OCI-LY7 (cell line): Measurements from ENCODE around the gene GNG12. TPM values are rescaled to one million over a fixed set of nuclear protein-coding genes. Genes with fewer than 3 reads are reported as not detected.

Source experiments
- BruUV-seq: library from RNA; stranded (reverse); fragments of 400-500 nt; replicated peaks from 2 replicates; lab custom pipeline; 2021; lab: Mats Ljungman, UMichigan
- CTCF ChIA-PET: fragments of 300-600 bp; sonication (Branson Sonifier 250); formaldehyde crosslinking; loops from one replicate; lab custom pipeline; 2022; ENCODE audit warnings: antibody characterized with exemption; ENCODE audit not compliant: unreplicated experiment; lab: Charles Lee
- POLR2A ChIA-PET: fragments of 300-600 bp; sonication (Branson Sonifier 250); formaldehyde crosslinking; loops from one replicate; lab custom pipeline; 2022; ENCODE audit warnings: antibody characterized with exemption; lab: Charles Lee
- DNase-seq: peaks from one replicate; pipeline ENCODE4 v3.0.0-alpha.2; 2015; ENCODE audit warnings: low spot score
- H2AFZ ChIP-seq: fragments of 200-600 bp; sonication (generic), shearing (Covaris generic); 2 replicates; pipeline ENCODE4 v1.6.1; 2014; ENCODE audit warnings: mild to moderate bottlenecking, antibody characterized with exemption, low read length, moderate library complexity
- H3K27ac ChIP-seq: fragments of 200-600 bp; sonication (generic); 2 replicates; pipeline ENCODE4 v1.5.1; 2014; ENCODE audit warnings: mixed run types, low read depth, mild to moderate bottlenecking, moderate library complexity, low read length, inconsistent platforms; ENCODE audit not compliant: poor library complexity, severe bottlenecking
- H3K36me3 ChIP-seq: fragments of 200-600 bp; sonication (generic); 2 replicates; pipeline ENCODE4 v1.6.1; 2014; ENCODE audit warnings: mild to moderate bottlenecking, antibody characterized with exemption, low read length, moderate library complexity, mixed read lengths; ENCODE audit not compliant: insufficient read depth
- H3K4me1 ChIP-seq: fragments of 200-600 bp; sonication (generic); 2 replicates; pipeline ENCODE4 v1.5.1; 2014; ENCODE audit warnings: mild to moderate bottlenecking, low read length; ENCODE audit not compliant: insufficient read depth, poor library complexity, severe bottlenecking
- H3K4me2 ChIP-seq: fragments of 200-600 bp; sonication (generic); 2 replicates; pipeline ENCODE4 v1.6.1; 2014; ENCODE audit warnings: mild to moderate bottlenecking, low read length
- H3K4me3 ChIP-seq: fragments of 200-600 bp; sonication (generic); 2 replicates; pipeline ENCODE4 v1.5.1; 2014; ENCODE audit warnings: mild to moderate bottlenecking, low read depth, low read length; ENCODE audit not compliant: poor library complexity, severe bottlenecking
- H3K79me2 ChIP-seq: fragments of 200-600 bp; sonication (generic); 2 replicates; pipeline ENCODE4 v1.6.1; 2016; ENCODE audit warnings: low read depth, mild to moderate bottlenecking, low read length, moderate library complexity, mixed read lengths; ENCODE audit not compliant: insufficient read depth
- H3K9me2 ChIP-seq: fragments of 200-600 bp; sonication (generic); 2 replicates; pipeline ENCODE4 v1.6.1; 2016; ENCODE audit warnings: mild to moderate bottlenecking, low read length, mixed read lengths; ENCODE audit not compliant: insufficient read depth
- H3K9me3 ChIP-seq: fragments of 200-600 bp; sonication (generic); 2 replicates; pipeline ENCODE4 v1.6.1; 2014; ENCODE audit warnings: mild to moderate bottlenecking, mixed run types, low read length, mixed read lengths
- H4K20me1 ChIP-seq: fragments of 200-600 bp; sonication (generic); 2 replicates; pipeline ENCODE4 v1.6.1; 2014; ENCODE audit warnings: mild to moderate bottlenecking, antibody characterized with exemption, low read length, moderate library complexity, mixed read lengths; ENCODE audit not compliant: insufficient read depth
- CTCF ChIP-seq: fragments of 200-600 bp; sonication (generic); conservative IDR thresholded peaks from 2 replicates; pipeline ENCODE4 v1.5.1; 2014; ENCODE audit warnings: mild to moderate bottlenecking, antibody characterized with exemption, low read length, moderate library complexity, mixed read lengths
- EZH2phosphoT487 ChIP-seq: fragments of 200-600 bp; sonication (generic); IDR thresholded peaks from 2 replicates; pipeline ENCODE4 v1.6.1; 2018; ENCODE audit warnings: low read depth, borderline replicate concordance, mild to moderate bottlenecking, mixed run types, antibody characterized with exemption, low read length, moderate library complexity, mixed read lengths
- intact Hi-C: fragments of 100-400 bp; cut with micrococcal nuclease; formaldehyde crosslinking; loops from one replicate; pipeline ENCODE4 v1.10.0; 2022; ENCODE audit not compliant: unreplicated experiment
- total RNA-seq, 2 experiments: library from RNA; depleted of rRNA in 1 of 2; stranded (reverse); fragments of >200 nt in 1 of 2; shearing (Covaris generic) in 1 of 2; gene quantifications; 2 replicates each; pipeline ENCODE4 v1.2.3, GENCODE V29; 2014 to 2022

The GNG12 gene
- total RNA-seq, 2 experiments from 2014 or later = 0.10 TPM; not detected in 1

DNA sequence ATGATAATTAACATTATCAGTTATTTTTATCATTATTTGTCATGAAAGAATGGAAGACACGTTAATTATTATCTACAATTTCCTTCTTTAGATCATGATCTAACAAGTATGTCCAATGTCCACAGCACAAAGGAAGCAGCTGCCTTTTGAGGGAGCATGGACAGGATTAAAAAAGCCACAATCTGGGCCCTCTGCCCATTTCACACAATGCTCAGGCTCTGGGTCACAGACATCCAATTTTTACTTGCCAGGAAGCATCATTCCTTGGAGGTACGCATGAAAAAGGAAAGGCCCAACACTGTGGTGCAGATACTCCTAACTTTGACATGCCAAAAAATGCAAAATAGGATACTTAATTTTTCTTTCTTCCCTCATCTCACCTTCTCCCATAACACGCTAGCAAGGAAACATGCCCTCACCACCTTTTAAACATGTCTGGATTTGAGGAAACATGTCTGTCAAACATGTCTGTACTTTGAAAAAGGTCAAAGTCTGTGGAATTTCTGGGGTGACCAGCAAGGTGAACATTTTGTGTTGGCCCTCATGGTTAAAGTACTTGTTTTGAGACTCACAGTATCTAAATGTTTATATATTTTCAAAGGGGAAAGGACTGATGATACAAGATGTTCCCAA, 108.2 kb downstream of the GNG12 start:
- no peak for TF ChIP-seq EZH2phosphoT487
- TF ChIP-seq CTCF = no peak
- CTCF ChIA-PET = no interaction called here
- POLR2A ChIA-PET = interaction anchor here (1.5 to 1.6 kb wide), 2 partner anchors 10 to 12 kb away, joined by 3 to 4 read pairs; no protein-coding TSS in a partner anchor
- no peak overlapping the region for H3K4me2 ChIP-seq
- H3K9me3 ChIP-seq = no peaks in the 10 kb centered on the region
- BruUV-seq = no TSS peak
- H2AFZ ChIP-seq = no peak overlapping the region
- no peak overlapping the region for H3K27ac ChIP-seq
- H3K4me1 ChIP-seq = peaks cover 36% of the 10 kb centered on the region
- no peaks in the 10 kb centered on the region for H3K79me2 ChIP-seq
- H3K4me3 ChIP-seq = no peak overlapping the region
- no peaks in the 10 kb centered on the region for H4K20me1 ChIP-seq
- intact Hi-C loops = no loop called here
- H3K36me3 ChIP-seq = no peaks in the 10 kb centered on the region
- no peaks in the 10 kb centered on the region for H3K9me2 ChIP-seq
- DNase-seq = no peak

DNA sequence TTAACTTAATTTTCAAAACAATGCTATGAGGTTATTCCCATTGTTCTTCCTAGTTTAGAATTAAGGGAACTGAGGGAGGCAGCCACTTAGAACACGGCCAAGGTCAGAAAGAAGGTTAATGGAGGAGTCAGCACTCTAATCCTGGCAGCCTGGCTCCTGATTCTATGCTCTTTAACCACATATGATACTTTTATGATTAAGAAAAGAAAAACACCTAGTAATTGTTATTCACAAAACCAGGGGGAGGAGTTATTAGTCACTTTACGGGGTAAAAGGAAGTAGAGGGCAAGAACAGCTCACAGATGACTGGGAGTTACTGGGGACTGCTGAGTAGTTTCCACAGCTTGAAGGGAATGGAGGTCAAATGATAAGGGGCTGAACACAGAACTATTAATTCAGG, 109.6 kb downstream of the GNG12 start:
- intact Hi-C loops = no loop called here
- CTCF ChIA-PET = no interaction called here
- Histone ChIP-seq H3K9me3 (no peaks in the 10 kb centered on the region), H3K4me1 (peaks cover 35% of the 10 kb centered on the region), H3K4me3 (no peak overlapping the region), H2AFZ (peak overlapping the region; percentile 47; the same call in 1 of the 2 replicates), H3K79me2 (no peaks in the 10 kb centered on the region), H3K36me3 (no peaks in the 10 kb centered on the region), H4K20me1 (no peaks in the 10 kb centered on the region), H3K4me2 (no peak overlapping the region), H3K27ac (no peak overlapping the region), H3K9me2 (no peaks in the 10 kb centered on the region)
- DNase-seq = no peak
- BruUV-seq = no TSS peak
- POLR2A ChIA-PET = interaction anchor here (0.6 to 5.9 kb wide), 3 partner anchors 9 to 41 kb away, joined by 3 to 51 read pairs (median 4); no protein-coding TSS in a partner anchor
- TF ChIP-seq EZH2phosphoT487 (no peak), CTCF (no peak)

DNA sequence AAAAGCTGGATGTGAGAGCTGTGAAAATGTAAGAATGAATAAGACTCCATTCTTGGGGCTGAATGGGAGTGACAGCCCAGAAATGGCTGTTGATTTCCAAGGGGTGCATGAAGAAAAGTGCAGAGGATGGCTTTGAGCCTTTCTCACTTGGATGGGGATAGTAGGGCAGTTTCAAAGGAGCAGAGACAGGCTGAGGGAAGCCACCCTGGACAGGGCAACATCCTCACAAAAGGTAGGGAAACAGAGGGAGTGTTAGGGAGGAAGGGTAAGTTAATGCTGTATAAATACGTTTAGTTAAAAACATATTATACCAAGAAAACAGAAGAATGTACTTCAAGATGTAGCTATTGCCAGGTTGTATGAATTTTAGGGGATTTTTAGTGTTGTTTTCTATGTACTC, 110.1 kb downstream of the GNG12 start:
- Histone ChIP-seq H3K9me2 (no peaks in the 10 kb centered on the region), H3K9me3 (no peaks in the 10 kb centered on the region), H3K4me2 (no peak overlapping the region), H3K4me1 (peaks cover 30% of the 10 kb centered on the region), H3K27ac (no peak overlapping the region), H4K20me1 (no peaks in the 10 kb centered on the region), H2AFZ (peak overlapping the region; percentile 47; the same call in 1 of the 2 replicates), H3K79me2 (no peaks in the 10 kb centered on the region), H3K36me3 (no peaks in the 10 kb centered on the region), H3K4me3 (no peak overlapping the region)
- CTCF ChIA-PET = no interaction called here
- DNase-seq = no peak
- intact Hi-C loops = no loop called here
- POLR2A ChIA-PET = interaction anchor here (1.2 to 5.9 kb wide), 2 partner anchors 9 to 19 kb away, joined by 4 to 51 read pairs; no protein-coding TSS in a partner anchor
- no peak for TF ChIP-seq CTCF
- BruUV-seq = no TSS peak
